Measurements from ENCODE around the gene UBR2. TPM values are rescaled to one million over a fixed set of nuclear protein-coding genes. Genes with fewer than 3 reads are reported as not detected.
A peak's percentile ranks its signal among the peaks of the same experiment; 100 is the strongest.

UBR2 gene
- total RNA-seq, 1 donor from 2014 or later: 40.8 TPM

DNA sequence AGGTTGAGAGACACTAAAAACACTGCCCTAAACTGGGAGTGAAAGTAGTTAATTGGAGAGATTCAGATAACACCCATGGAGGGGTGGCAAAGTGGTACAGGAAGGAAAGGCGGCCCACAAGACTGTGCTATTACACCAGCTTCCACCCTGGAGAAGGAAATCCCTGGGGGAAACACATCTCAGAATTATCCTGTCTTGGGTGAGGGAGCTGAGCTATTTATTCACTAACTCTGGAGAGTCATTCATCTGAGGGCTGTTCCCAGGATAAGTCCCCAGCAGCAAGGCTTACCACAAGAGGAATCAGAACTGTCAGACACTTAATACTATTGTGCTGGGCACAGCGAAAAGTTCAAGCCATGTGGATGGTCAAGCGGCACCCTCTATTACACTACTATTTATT lies 172.1 kb downstream of the UBR2 start:
- no peak for DNase-seq
- CTCF ChIA-PET: no interaction called here
- intact Hi-C loops (cut with micrococcal nuclease): no loop called here
- no peaks in the 10 kb centered on the region for H3K36me3 Mint-ChIP-seq (ENCODE audit: low read depth)
- H3K27ac Mint-ChIP-seq: no peak overlapping the region
- no peak for ATAC-seq (ENCODE audit: low read depth)
- no peaks in the 10 kb centered on the region for H3K9me3 Mint-ChIP-seq
- peaks cover 4% of the 10 kb centered on the region for H3K27me3 Mint-ChIP-seq
- POLR2A ChIA-PET: interaction anchor here (2.0 kb wide), 1 partner anchor 11 kb away, joined by 10 read pairs; the partner anchor contains the start of gene TBCC
- peaks cover 3% of the 10 kb centered on the region for H3K4me1 Mint-ChIP-seq
- TF ChIP-seq, protein P1, sequence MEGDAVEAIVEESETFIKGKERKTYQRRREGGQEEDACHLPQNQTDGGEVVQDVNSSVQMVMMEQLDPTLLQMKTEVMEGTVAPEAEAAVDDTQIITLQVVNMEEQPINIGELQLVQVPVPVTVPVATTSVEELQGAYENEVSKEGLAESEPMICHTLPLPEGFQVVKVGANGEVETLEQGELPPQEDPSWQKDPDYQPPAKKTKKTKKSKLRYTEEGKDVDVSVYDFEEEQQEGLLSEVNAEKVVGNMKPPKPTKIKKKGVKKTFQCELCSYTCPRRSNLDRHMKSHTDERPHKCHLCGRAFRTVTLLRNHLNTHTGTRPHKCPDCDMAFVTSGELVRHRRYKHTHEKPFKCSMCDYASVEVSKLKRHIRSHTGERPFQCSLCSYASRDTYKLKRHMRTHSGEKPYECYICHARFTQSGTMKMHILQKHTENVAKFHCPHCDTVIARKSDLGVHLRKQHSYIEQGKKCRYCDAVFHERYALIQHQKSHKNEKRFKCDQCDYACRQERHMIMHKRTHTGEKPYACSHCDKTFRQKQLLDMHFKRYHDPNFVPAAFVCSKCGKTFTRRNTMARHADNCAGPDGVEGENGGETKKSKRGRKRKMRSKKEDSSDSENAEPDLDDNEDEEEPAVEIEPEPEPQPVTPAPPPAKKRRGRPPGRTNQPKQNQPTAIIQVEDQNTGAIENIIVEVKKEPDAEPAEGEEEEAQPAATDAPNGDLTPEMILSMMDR (IDR thresholded peaks at IDR 0.05): no peak
- no peak overlapping the region for H3K4me3 Mint-ChIP-seq

DNA sequence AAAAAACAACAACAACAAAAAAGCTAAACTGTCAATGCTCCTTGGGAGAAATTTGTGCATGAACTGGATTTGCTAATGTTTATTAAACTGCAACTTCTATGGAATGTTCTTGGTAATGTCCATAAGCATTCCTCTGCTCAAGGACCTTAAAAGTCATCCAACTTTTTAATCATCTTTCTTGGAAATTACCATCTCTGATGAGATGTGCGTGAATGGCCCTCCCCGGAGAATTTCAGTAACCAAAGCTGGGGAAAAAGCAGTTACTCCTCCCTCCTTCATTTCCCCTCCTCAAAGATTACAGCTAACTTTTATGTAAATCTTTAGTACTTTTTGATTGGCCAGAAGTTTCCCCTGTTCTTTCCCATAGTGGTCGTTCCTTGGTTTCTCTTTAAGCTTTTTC lies 176.9 kb downstream of the UBR2 start:
- no peak for DNase-seq
- no peak overlapping the region for H3K27ac Mint-ChIP-seq
- no peak for ATAC-seq (ENCODE audit: low read depth)
- TF ChIP-seq, protein P1 (IDR thresholded peaks at IDR 0.05): no peak
- intact Hi-C loops (cut with micrococcal nuclease): loop anchor here (10.0 kb wide), 1 partner anchor 1666 kb away; the partner anchor contains the start of genes NFYA and OARD1
- H3K4me1 Mint-ChIP-seq: peaks cover 15% of the 10 kb centered on the region
- H3K36me3 Mint-ChIP-seq (ENCODE audit: low read depth): peaks cover 4% of the 10 kb centered on the region
- POLR2A ChIA-PET: interaction anchor here (0.7 to 11.3 kb wide), 4 partner anchors 37 to 476 kb away, joined by 4 to 1220 read pairs (median 8); partner anchors contain the start of gene BICRAL
- H3K4me3 Mint-ChIP-seq: no peak overlapping the region
- H3K9me3 Mint-ChIP-seq: no peaks in the 10 kb centered on the region
- peaks cover 4% of the 10 kb centered on the region for H3K27me3 Mint-ChIP-seq
- CTCF ChIA-PET: no interaction called here

DNA sequence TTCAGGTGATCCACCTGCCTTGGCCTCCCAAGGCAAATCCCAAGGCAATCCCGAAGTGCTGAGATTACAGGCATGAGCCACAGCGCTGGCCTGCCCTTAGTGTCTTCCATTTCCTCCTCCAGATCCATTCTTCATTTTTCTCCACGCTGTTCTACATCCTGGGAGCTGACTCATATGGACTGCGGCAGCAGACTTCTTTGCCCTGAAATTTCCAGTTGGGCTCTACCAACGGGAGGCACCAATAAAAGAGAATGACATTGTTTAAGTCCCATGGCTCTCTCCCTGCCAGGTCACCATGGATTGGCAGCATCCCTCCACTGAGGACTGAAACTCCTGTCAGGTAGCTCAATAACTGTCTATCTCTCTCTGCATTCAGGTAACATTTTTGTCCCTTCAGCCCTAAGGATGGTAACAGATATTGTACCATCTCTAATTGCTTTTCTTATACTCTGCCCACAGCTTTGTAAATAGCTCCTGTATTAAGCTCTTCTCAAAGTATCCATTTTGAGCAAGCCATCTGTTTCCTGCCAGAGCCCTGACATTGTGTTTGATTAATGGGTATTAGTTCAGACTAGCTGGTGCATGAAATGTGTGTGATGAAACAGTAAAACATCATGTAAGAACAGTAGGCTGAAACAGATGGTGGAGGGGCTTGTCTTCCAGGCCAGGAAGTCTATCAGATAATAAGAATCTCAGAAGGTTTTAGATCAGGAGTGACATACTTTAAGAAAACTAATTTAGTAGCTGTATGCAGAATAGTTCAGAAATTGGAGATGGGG lies 178.5 kb downstream of the UBR2 start:
- CTCF ChIA-PET: interaction anchor here (0.6 kb wide), 1 partner anchor 480 kb away, joined by 3 read pairs; no protein-coding TSS in a partner anchor
- TF ChIP-seq, protein P1 (IDR thresholded peaks at IDR 0.05): no peak
- POLR2A ChIA-PET: interaction anchor here (0.7 to 11.3 kb wide), 2 partner anchors 35 to 242 kb away, joined by 3 to 1220 read pairs; partner anchors contain the start of gene BICRAL
- DNase-seq: no peak
- no peak overlapping the region for H3K27ac Mint-ChIP-seq
- H3K4me3 Mint-ChIP-seq: peak overlapping the region; percentile 21
- peaks cover 10% of the 10 kb centered on the region for H3K36me3 Mint-ChIP-seq (ENCODE audit: low read depth)
- intact Hi-C loops (cut with micrococcal nuclease): loop anchor here (10.0 kb wide), 1 partner anchor 1668 kb away; the partner anchor contains the start of genes NFYA and OARD1
- H3K4me1 Mint-ChIP-seq: peaks cover 20% of the 10 kb centered on the region
- H3K9me3 Mint-ChIP-seq: no peaks in the 10 kb centered on the region
- ATAC-seq (ENCODE audit: low read depth): no peak
- peaks cover 4% of the 10 kb centered on the region for H3K27me3 Mint-ChIP-seq

Other genes with a start within 250 kb of the UBR2 start
- 3.3 and 4.1 TPM in 2 replicates for gene TRERF1, start 112.1 kb upstream of the UBR2 start, total RNA-seq
- 0.07 TPM in 1 of 2 replicates, not detected in the other for gene PRPH2, start 158.6 kb downstream of the UBR2 start, total RNA-seq
- gene TBCC, start 182.1 kb downstream of the UBR2 start, total RNA-seq: 41.5 and 41.7 TPM in 2 replicates
- gene BICRAL, start 218.0 kb downstream of the UBR2 start, total RNA-seq: 25.2 and 25.5 TPM in 2 replicates

Data from activated B cell treated with CpG ODN at 0.5 μM for 24 hours (primary cell).